HuH-7 (cell line): ENCODE measurements around the gene KIAA1755.
"Not testable (repeated sequence)": the region's sequence is repeated elsewhere in the genome, so short reads cannot be mapped to it uniquely, and the experiment has no call there.

Source experiments
- DNase-seq: peaks from one replicate; pipeline ENCODE4 v3.0.0; 2011; ENCODE audit warnings: low spot score

The KIAA1755 gene

DNA sequence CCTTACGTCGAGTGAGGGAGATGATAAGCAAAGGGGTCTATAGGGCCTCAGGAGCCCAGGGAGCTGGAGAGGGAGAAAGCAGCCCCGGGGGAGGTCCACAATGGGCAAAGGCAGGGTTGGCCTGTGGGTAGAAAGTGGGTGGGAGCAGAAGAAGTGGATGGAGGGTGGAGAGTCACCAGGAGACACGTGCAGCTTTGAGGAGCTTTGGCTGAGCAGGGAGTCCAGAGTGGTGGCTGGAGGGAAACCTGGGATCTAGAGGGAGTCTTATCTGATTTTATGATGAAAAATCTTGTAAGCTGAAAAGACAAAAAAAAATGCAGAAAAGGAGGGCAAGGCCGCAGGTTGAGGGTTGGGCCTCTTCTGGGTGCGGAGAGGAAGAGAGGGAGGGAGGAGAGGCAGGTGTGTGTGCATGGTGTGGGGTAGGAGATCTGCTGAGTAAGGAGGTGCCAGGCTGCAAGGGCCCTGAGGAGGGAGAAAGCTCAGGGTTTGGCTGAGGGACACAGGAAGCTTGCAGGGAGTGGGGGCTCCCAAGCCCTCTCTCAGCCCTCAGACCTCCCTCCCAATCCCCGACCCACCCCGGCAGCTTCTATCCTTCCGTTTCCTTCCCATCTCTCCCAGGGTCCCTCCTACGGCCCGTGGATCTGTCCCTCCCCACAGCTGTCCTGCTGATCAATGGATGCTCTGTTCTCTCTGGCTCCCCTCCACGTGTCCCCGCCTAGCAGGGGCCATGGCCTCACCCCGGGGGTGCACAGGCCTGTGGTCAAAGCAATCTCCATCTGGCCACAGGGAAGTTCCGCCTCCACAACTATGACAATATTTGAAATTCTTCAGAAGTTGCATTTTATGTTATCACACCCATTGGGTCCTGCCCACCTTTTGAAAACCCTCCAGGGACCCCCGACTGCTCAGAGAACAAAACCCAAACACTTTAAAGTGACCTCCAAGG lies 26.3 kb upstream of the KIAA1755 start:
- DNase-seq: no peak

DNA sequence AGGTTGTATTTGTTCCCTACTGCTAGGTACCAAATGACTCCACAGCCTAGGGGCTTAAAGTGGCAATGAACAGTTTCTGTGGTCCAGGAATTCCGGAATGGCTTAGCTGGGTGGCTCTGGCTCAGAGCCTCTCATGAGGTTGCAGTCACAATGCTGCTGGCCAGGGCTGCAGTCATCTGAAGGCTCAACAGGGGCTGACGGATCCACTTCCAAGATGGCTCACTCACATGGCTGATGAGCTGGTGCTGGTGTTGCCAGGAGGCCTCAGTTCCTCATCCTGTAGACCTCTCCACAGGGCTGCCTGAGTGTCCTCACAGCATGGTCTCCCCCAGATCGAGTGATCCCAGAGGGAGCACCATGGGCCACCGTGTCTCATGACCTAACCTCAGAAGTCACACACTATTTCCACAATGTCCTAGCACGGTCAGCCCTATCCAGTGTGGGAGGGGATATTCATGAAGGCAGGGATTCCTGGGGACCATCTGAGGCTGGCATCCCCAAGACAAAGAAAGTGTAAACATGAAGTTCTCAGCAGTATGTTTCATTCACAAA lies 24.4 kb upstream of the KIAA1755 start:
- no peak for DNase-seq

DNA sequence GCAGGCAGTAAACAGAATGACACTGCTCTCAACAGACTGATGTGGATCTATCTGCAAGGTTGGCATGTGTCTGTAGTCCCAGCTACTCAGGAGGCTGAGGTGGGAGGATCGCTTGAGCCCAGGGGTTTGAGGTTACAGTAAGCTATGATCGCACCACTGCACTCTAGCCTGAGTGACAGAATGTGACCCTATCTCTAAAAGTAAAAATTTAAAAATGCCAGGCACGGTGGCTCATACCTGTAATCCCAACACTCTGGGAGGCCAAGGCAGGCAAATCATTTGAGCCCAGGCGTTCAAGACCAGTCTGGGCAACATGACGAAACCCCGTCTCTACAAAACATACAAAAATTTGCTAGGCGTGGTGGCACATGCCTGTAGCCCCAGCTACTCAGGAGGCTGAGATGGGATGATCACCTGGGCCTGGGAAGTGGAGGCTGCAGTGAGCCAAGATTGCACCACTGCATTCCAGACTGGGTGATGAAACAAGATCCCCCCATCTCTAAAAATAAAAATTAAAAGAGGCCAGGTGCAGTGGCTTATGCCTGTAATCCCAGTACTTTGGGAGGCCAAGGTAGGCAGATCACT lies 23.6 kb upstream of the KIAA1755 start:
- DNase-seq: not testable (repeated sequence)

DNA sequence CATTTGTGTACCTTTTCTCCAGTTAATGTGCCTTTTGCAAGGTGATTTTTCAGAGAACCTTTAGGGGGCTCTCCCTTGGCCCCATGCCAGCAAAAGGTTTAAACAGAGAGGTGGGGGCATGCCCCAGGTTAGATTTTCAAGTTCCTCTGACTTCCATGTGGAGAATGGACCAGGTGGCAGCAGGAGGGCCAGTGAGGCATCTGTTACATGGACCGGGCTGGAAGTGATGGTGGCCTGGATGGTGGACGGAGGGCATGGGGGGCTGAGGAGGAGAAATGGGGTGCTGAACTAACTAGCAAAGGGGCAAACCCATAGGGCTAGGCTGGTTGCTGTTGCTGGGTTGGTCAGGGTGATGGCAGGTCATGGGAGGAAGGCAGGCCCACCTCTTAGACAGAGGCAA lies 22.7 kb upstream of the KIAA1755 start:
- DNase-seq: no peak

DNA sequence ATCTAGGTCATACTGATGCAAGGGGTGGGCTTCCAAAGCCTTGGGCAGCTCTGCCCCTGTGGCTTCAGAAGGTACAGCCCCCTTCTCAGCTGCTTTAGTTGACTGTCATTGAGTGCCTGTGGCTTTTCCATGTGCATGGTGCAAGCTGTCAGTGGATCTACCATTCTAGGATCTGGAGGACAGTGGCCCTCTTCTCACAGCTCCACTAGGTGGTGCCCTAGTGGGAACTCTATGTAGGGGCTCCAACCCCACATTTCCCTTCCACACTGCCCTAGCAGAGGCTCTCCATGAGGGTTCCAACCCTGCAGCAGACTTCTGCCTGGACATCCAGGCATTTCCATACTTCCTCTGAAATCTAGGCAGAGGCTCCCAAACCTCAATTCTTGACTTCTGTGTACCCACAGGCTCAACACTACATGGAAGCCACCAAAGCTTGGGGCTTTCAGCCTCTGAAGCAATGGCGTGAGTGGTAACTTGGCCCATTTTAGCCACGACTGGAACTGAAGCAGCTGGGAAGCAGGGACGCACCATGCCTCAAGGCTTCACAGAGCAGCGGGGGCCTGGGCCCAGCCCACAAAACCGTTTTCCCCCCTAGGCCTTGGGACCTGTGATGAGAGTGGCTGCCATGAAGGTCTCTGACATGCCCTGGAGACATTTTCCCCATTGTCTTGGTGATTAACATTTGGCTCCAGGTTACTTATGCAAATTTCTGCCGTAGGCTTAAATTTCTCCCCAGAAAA lies 20.8 kb upstream of the KIAA1755 start:
- not testable (repeated sequence) for DNase-seq

DNA sequence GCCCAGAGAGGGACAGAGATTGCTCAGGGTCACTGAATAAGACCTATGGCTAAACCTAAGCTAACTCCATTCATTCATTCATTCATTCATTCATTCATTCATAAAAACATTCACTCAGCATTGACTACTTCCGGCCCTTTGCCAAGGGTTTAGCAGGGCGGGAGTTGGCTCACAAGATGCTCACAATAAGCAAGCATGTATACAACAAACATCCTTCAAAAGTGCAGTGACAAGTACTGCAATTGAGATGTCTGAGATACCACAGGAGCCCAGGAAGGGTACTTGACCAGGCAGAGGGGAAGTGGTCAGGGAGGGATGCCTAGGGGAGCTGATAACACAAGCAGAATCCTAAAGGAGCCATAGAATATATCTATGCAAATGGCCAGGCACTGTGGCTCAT lies 18.2 kb upstream of the KIAA1755 start:
- DNase-seq: no peak

DNA sequence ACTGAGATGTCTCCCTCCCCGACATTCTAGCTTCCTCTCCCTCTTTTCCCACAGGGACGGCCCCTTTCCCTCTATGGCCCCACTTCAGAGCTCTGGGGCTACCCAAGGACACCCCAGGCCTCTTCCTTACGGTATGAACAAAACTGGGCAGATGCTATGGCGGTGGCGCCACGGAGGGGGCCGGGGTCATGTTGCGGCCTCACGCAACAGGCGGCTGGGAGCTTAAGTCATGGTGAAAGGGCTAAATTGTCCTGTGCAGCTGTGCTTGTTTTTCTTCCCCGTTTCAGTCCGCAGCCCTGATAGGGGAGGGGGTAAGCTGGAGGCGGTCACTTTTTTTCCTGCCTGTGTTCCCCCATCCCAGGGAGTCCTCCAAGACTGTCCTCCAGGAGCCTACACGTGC lies 17.6 kb upstream of the KIAA1755 start:
- no peak for DNase-seq

DNA sequence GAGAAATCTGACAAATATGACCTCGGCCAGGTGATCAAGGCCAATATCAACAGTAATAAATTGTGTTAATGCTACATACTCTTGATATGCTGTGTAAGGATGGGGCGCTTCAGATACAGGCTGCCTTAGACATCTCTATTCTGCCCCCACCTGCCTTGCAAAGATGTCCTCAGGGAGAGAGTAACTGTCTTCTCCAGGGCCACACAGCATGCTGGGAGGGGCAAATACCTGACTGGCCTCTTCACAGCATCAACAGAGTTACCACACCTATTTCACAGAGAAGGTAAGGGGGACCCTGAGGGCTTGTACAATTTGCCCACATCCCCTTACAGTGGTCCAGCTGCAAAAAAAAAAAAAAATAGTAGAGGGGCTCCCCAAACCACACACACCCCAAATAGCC lies 17.2 kb upstream of the KIAA1755 start:
- no peak for DNase-seq

DNA sequence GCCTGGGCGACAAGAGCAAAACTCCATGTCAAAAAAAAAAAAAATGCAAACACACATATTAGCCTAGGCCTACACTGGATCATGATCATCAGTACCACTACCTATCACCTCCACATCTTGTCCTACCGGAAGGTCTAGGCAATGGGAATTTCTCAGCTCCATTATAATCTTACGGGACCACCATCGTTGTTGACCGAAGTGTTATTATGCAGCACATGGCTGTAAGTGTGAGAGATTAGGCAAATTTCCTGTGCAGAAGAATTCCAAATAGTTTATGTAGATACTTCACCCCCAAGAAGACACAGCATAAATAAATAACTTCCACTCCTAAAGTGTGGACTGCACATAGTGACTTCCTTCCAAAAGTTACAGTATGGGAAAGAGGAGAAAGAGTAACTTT lies 16.8 kb upstream of the KIAA1755 start:
- no peak for DNase-seq

DNA sequence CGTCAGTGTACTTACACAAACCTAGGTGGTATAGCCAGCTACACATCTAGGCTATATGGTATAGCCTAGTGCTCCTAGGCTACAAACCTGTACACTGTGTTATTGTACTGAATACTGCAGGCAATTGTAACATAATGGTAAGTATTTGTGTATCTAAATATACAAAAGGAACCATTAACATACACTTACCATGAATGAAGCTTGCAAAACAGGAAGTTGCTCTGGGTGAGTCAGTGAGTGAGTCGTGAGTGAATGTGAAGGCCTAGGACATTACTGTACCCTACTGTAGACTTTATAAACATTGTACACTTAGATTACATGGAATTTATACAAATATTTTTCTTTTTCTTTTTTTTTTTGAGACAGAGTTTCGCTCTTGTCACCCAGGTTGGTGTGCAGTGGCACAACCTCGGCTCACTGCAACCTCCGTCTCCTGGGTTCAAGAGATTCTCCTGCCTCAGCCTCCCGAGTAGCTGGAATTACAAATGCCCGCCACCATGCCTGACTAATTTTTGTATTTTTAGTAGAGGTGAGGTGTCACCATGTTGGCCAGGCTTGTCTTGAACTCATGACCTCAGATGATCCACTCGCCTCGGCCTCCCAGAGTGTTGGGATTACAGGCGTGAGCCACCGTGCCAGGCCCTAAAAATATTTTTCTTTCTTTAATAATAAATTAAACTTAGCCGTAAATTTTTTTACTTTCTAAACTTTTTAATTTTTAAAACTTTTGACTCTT lies 15.4 kb upstream of the KIAA1755 start:
- no peak for DNase-seq

DNA sequence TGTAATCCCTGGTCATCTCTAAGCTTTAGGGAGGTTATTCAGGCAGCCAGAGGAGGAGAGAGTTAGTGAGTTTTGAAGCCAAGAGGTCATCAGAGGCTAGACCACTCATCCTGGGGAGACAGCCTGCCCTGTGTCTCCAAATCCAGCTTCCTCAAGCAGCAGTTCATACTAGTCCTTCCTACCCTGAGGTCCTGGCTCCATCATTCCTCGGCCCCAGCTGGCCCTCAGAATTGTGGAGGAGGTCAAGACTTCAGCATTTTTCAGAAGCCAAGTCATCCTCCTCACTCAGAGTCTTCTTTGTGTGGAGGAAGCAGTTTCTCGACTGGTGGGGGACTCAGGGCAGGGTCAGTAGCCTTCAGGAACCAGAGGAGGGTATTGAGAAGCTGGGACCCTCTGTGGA lies 12.4 kb upstream of the KIAA1755 start:
- DNase-seq: no peak

DNA sequence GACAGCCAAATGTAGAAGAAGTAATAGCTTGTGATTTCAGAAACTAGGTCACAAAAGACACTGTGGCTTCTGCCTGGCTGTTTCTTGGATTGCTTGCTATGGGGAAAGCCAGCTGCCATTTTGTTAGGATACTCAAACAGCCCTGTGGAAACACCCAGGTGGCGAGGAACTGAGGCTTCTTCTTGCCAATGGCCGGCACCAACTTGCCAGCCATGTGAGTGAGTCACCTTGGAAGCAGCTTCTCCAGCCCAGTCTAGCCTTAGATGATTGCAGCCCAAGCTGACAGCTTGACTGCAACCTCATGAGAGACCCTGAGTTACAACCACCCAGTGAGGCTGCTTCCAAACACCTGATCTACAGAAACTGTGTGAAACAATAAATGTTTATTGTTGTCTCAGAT lies 11.9 kb upstream of the KIAA1755 start:
- no peak for DNase-seq

DNA sequence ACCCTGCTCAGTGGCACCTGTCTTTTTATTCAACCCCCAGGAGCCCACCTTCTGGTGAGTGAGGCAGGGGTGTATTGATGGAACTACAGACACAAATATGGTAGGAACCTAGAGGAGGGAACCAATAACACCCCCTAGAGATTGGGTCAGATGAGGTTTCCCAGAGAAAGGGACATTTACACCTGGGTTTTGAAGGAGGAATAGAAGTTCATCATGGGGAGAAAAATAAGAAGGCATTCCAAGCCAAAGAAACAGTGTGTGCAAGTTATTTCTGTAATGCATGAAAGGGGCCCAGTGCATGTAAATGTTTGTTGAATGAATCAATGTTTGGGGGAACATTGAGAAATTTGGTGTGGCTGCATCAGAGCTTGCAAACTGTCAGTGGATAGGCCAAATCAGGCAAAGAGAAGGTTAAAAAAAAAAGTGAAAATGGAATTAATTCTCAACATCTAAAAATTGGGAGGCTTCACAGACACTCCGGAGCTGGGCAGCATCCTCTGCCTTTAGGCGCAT lies 11.1 kb upstream of the KIAA1755 start:
- no peak for DNase-seq

DNA sequence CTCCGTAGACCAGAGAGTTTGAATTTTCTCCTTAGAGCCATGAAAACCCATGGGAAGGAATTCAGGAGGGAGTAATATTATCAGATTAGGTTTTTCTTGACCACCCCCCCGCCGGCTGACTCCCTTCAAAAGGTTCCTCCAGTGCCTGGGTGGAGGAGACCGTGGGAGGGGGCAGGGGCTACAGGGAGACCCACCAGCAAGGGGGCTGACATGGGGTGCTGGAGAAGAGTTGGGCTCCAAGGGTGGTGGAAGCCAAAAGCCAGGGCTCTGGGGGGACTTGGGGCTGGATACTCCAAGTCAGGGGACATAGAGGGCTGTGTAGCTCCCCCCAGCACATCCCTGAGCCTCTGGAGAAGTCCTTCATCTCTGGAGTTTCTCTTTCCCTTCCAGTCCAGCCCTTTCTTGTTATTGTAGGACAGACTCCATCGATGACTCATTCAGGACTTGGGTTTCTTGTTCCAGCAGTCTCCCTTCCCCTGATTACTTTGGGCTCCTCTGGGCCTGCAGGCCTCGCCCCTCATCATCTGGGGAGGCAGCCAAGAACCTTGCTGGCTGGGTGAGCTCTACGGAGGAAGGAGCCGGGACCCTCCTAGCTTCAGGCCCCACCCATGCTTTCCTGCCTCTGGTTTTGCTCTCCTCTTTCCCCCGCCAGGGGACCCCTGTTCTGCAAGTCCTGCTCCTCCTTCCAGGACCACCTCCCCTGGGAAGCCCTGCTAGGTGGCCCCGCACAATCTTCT lies 10.5 kb upstream of the KIAA1755 start:
- DNase-seq: no peak

DNA sequence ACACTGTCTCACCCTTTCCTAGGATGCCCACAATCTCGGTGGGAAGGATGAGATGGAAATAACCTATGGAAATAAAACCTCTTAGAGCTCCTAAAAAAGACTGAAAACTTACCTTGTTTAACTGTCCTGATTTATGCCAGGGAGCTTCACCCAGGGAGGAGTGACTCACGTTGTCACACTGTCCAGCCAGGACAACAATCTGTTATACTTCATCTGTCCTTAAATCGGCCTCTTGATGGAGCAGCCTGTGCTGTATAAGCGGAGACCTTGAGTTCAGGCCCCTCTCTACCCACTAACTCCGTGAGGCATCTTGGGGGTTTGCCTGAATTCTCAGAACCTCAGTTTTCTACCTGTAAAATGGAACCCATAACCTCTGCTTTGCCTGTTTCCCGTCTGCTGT lies 9.2 kb upstream of the KIAA1755 start:
- DNase-seq: no peak

DNA sequence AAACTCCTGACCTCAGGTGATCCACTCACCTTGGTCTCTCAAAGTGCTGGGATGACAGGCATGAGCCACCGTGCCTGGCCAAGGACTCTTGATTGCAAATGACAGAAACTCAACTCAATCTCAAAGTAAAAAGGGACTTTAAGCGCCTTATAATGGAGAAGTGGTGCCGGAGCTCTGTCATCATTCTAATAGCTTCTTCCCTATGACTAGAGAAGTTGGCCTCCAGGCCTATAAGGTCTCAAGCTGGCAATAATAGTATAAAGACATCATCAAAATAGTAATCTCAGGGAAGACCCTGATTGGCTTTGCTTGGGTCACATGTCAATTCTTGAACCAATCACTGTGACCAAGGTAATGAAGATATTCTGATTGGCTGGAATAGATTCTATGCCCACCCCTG lies 8.5 kb upstream of the KIAA1755 start:
- DNase-seq: no peak

DNA sequence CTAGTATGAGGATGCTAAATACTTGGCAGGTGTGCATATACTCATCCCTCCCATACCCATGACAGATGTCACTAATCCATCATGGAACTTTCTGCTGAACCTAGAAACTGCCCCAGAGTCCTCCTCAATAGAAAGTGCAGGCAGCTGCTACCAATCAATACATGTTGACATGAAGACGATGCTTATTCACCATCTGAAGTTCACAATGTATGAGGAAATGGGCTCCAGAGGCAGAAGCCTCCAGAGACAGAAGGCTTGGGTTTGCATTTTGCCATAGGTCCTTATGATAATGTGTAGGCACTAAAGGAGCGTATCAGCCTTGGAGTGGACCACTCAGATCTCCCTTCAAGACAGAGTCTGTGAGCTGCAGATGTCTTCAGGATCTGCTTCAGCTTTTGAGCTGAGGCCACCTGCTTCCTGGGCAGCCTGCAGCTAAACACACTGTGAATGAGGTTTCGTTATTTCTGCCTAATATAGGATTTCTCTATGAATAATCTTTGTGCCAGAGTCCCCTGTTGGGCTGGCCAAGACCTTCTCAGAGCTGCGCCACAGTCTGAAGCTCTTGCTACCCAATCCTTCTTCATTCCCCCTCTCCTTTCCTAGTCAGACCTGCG lies 7.5 kb upstream of the KIAA1755 start:
- no peak for DNase-seq

DNA sequence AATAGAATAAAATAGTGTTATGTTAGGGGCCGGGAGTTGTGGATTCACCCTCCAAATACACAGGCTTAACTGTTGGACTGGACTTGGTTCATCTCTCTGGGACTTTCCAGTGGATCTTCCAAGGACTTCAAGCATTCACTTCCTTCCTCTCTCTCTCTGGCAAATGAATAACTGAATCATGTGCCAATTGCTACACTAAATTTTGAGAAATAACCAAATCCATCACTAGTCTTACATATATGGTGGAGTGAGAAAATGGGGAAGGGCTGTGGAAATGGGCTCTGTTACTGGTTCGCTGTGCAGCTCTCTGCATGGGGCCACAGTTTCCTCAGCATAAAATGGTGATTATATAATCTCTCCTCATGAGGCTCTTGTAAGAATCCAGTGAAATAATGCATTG lies 6.8 kb upstream of the KIAA1755 start:
- no peak for DNase-seq

DNA sequence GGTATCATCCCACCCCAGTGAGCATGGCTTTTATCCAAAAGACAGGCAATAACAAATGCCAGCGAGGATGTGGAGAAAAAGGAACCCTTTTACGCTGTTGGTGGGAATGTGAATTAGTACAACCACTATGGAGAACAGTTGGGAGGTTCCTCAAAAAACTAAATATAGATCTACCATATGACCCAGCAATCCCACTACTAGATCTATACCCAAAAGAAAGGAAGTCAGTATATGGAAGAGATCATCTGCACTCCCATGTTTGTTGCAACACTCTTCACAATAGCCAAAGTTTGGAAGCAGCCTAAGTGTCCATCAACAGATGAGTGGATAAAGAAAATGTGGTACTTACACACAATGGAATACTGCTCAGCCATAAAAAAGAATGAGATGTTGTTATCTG lies 5.9 kb upstream of the KIAA1755 start:
- DNase-seq: no peak

DNA sequence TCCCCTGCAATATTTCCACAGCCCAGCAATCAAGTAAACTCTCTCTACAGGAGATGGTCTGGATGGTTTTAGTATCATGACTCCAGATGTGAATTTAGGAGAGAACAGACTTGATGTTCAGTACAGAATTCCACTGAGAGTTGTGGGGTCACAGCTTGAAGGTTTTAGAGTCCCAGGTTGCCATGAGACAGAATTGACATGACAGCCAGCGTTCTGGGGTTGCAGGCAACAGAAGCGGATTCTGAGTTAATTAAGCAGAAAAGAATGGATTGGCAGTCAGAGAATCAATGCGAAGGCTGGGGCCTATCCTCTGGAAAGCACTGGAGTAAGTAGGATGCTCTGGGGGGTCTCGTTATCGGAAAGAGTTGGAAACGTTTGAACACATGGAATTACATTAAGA lies 2.4 kb upstream of the KIAA1755 start:
- DNase-seq: no peak

DNA sequence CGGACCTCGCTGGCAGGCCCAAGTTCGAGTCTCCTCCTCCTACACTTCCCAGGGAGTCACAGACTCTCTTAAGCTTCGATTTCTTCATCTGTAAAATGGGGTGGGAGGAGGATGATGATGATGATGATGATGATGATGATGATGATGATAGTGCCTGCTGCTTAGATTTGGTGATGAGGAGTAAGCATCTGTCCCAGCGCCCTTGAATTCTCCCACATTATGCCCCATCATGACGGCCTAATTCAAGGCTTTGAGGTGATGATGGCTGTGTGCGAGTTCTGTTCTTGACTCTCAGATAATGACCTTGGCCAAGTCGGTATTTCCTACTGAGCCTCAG lies 487 bp upstream of the KIAA1755 start:
- DNase-seq: no peak
